Measurements from ENCODE around the gene TMEM151B. TPM values are rescaled to one million over a fixed set of nuclear protein-coding genes. Genes with fewer than 3 reads are reported as not detected.

TMEM151B gene
- total and polyA plus RNA-seq, 2 of the 4 experiments (the other 2 are of a cell fraction), result not detected

DNA sequence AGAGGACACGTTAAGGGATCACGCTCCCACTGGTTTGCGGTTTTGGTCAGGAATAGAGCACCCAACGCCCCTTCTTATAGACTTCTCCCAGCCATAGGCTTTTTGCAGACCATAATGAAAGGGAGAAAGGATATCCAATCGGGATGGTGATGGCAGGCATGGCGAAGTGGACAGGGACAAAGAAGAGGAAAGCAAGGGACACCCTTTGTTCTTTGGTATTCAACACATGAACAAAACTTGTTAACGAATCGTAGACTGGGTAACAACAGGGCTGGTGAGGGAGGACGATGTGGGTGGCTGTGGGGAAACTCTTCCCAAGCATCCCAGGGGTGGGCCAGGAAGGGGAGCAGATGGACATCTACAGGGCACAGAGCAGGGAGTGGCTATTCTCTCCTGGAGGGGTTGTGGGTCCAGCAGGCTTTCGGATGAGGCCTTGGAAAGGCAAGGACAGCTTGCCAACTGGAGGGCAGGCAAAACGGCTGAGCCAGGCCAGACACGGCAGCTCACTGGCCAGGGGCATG lies 24.8 kb upstream of the TMEM151B start:
- peaks cover 36% of the 10 kb centered on the region for H4K20me1 ChIP-seq (ENCODE audit: insufficient read depth, low read length)
- peaks cover 16% of the 10 kb centered on the region for H3K9me1 ChIP-seq (ENCODE audit: insufficient read depth, low read length)
- H3K4me1 ChIP-seq (ENCODE audit: control insufficient read depth, insufficient read depth, low read length), result peaks cover 5% of the 10 kb centered on the region
- peak overlapping the region; percentile 19; the same call in 1 of the 2 replicates for H3K27ac ChIP-seq (ENCODE audit: insufficient read depth, low read length)
- ChIA-PET CTCF (interaction anchor here (0.8 to 1.2 kb wide), 2 partner anchors 11 to 73 kb away, joined by 4 to 6 read pairs; no protein-coding TSS in a partner anchor), POLR2A (ENCODE audit: unreplicated experiment) (interaction anchor here (3.0 kb wide), 1 partner anchor 11 kb away, joined by 27 read pairs; the partner anchor contains the start of gene SLC35B2)
- peak overlapping the region; percentile 100 for H2AFZ ChIP-seq (replicated peaks; ENCODE audit: low read length, poor library complexity)
- ATAC-seq (ENCODE audit: low read depth) (no peak), DNase-seq (no peak)
- BruUV-seq (replicated peaks), result no TSS peak
- no peak overlapping the region for H2BK5ac ChIP-seq (ENCODE audit: low read depth, low read length, poor library complexity, severe bottlenecking)
- H2BK15ac ChIP-seq (ENCODE audit: low read depth, low read length), result no peak overlapping the region; the same call in 2 of the 3 replicates
- H3K4ac ChIP-seq (ENCODE audit: low read depth, low read length), result peak overlapping the region; percentile 83
- H3K56ac ChIP-seq (ENCODE audit: extremely low read depth, insufficient read depth, low read length), result no peak overlapping the region
- peak overlapping the region; percentile 65 for H4K5ac ChIP-seq (ENCODE audit: low read depth, low read length)
- H3K79me1 ChIP-seq (ENCODE audit: low read depth in 1 of 2, low read length in 2 of 2), result peaks cover 5 to 40% of the 10 kb centered on the region in 2 experiments
- H3K14ac ChIP-seq (replicated peaks; ENCODE audit: low read depth, low read length), result peak overlapping the region; percentile 71
- peak overlapping the region; percentile 41; the same call in 1 of the 2 replicates for H3K9ac ChIP-seq (ENCODE audit: low read depth, low read length)
- peak overlapping the region; percentile 64; the same call in 1 of the 2 replicates for H2BK120ac ChIP-seq (ENCODE audit: low read depth, low read length)
- H2BK20ac ChIP-seq (ENCODE audit: low read depth, low read length), result 0 out of 2 replicates have a peak overlapping the region, but pooled peaks have one; percentile 3
- peaks cover 16% of the 10 kb centered on the region for H3K36me3 ChIP-seq (ENCODE audit: control insufficient read depth, insufficient read depth, low read length)
- TF ChIP-seq CEBPB (IDR thresholded peaks at IDR 0.05; ENCODE audit: low read depth, low read length) (no peak), USF2 (IDR thresholded peaks at IDR 0.05; ENCODE audit: low read depth, low read length) (no peak), POLR2A (IDR thresholded peaks at IDR 0.05; ENCODE audit: low read depth, low read length) (no peak), MAZ (IDR thresholded peaks at IDR 0.05; ENCODE audit: borderline replicate concordance, low read depth, low read length) (no peak), RFX5 (IDR thresholded peaks at IDR 0.05; ENCODE audit: low read depth, low read length) (no peak), RAD21 (IDR thresholded peaks at IDR 0.05; ENCODE audit: low read length) (no peak), MXI1 (IDR thresholded peaks at IDR 0.05; ENCODE audit: borderline replicate concordance, low read depth, low read length) (no peak), SMC3 (IDR thresholded peaks at IDR 0.05; ENCODE audit: low read depth, low read length) (no peak), RCOR1 (IDR thresholded peaks at IDR 0.05; ENCODE audit: insufficient replicate concordance, low read length) (no peak), MAFK (IDR thresholded peaks at IDR 0.05; ENCODE audit: low read depth, low read length) (no peak)
- TF ChIP-seq, protein P1, sequence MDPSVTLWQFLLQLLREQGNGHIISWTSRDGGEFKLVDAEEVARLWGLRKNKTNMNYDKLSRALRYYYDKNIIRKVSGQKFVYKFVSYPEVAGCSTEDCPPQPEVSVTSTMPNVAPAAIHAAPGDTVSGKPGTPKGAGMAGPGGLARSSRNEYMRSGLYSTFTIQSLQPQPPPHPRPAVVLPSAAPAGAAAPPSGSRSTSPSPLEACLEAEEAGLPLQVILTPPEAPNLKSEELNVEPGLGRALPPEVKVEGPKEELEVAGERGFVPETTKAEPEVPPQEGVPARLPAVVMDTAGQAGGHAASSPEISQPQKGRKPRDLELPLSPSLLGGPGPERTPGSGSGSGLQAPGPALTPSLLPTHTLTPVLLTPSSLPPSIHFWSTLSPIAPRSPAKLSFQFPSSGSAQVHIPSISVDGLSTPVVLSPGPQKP (IDR thresholded peaks at IDR 0.05; ENCODE audit: borderline replicate concordance, low read depth, low read length), result no peak
- TF ChIP-seq, protein P2, sequence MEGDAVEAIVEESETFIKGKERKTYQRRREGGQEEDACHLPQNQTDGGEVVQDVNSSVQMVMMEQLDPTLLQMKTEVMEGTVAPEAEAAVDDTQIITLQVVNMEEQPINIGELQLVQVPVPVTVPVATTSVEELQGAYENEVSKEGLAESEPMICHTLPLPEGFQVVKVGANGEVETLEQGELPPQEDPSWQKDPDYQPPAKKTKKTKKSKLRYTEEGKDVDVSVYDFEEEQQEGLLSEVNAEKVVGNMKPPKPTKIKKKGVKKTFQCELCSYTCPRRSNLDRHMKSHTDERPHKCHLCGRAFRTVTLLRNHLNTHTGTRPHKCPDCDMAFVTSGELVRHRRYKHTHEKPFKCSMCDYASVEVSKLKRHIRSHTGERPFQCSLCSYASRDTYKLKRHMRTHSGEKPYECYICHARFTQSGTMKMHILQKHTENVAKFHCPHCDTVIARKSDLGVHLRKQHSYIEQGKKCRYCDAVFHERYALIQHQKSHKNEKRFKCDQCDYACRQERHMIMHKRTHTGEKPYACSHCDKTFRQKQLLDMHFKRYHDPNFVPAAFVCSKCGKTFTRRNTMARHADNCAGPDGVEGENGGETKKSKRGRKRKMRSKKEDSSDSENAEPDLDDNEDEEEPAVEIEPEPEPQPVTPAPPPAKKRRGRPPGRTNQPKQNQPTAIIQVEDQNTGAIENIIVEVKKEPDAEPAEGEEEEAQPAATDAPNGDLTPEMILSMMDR (conservative IDR thresholded peaks at IDR 0.05; ENCODE audit: low read depth, low read length), result no peak
- peak overlapping the region; percentile 100 for H2AK9ac ChIP-seq (replicated peaks; ENCODE audit: low read depth, low read length, poor library complexity)
- peak overlapping the region; percentile 60 to 87 for H4K8ac ChIP-seq (ENCODE audit: low read depth in 2 of 2, low read length in 2 of 2)
- dilution Hi-C loops (cut with HindIII; ENCODE audit: low sequenced_read_pairs, unreplicated experiment) (no loop called here), intact Hi-C loops (cut with micrococcal nuclease) (no loop called here), in situ Hi-C loops (cut with MboI; ENCODE audit: low sequenced_read_pairs) (no loop called here)
- H3K27me3 ChIP-seq (ENCODE audit: control insufficient read depth, insufficient read depth, low read length), result no peaks in the 10 kb centered on the region
- H4K91ac ChIP-seq (ENCODE audit: insufficient read depth, low read depth, low read length), result peak overlapping the region; percentile 72
- H3K9me3 ChIP-seq (ENCODE audit: control insufficient read depth, insufficient read depth, low read length), result no peaks in the 10 kb centered on the region
- peak overlapping the region; percentile 71 for H2AK5ac ChIP-seq (ENCODE audit: low read depth, low read length)
- H3K18ac ChIP-seq (ENCODE audit: low read depth, low read length), result no peak overlapping the region
- peak overlapping the region; percentile 85 for H3K4me3 ChIP-seq (ENCODE audit: insufficient read depth, low read depth, low read length)
- peak overlapping the region; percentile 71; the same call in 1 of the 2 replicates for H3K23ac ChIP-seq (ENCODE audit: low read depth, low read length)
- WGBS, 2 experiments (ENCODE audit: extremely low coverage in 2 of 2, insufficient read length in 1 of 2), result 80% methylated on average over 1 of the region's 12 CpGs; no CpG with 5 or more reads in 1 of the 2 experiments
- H3K4me2 ChIP-seq (ENCODE audit: low read depth, low read length), result peak overlapping the region; percentile 84
